Measurements from ENCODE around the gene RHOD.

The RHOD gene

GRCh38 chr11:67031791-67032561 is 24.7 kb upstream of the RHOD start:
- DNase-seq: peak in 2 of 10 donors; percentile 77 to 87
- intact Hi-C loops (cut with DNase I): no loop called here

GRCh38 chr11:67032830-67033551 is 23.7 kb upstream of the RHOD start:
- intact Hi-C loops (cut with DNase I): no loop called here
- DNase-seq: peak in 1 of 10 donors; percentile 29

GRCh38 chr11:67033661-67034166 is 22.9 kb upstream of the RHOD start:
- intact Hi-C loops (cut with DNase I): no loop called here
- peak in 9 of 10 donors; percentile 31 to 94 (median 63) for DNase-seq

- intact Hi-C loops (cut with DNase I): no loop called here
- DNase-seq: no peak
Measured at GRCh38 chr11:67034350-67034749, 22.3 kb upstream of the RHOD start.

GRCh38 chr11:67040147-67040546 is 16.5 kb upstream of the RHOD start:
- intact Hi-C loops (cut with DNase I): no loop called here
- no peak for DNase-seq

- DNase-seq: no peak
- intact Hi-C loops (cut with DNase I): no loop called here
Measured at GRCh38 chr11:67041602-67042001, 15.0 kb upstream of the RHOD start.

- intact Hi-C loops (cut with DNase I): no loop called here
- DNase-seq: no peak
Measured at GRCh38 chr11:67043572-67044349, 12.9 kb upstream of the RHOD start.

GRCh38 chr11:67044496-67044895 is 12.2 kb upstream of the RHOD start:
- intact Hi-C loops (cut with DNase I): no loop called here

GRCh38 chr11:67045314-67045713 is 11.3 kb upstream of the RHOD start:
- DNase-seq: peak in 8 of 10 donors; percentile 52 to 96 (median 79)
- intact Hi-C loops (cut with DNase I): no loop called here

More at GRCh38 chr11:67044496-67044895, 12.2 kb upstream of the RHOD start:
- no peak for DNase-seq

GRCh38 chr11:67048515-67049130 is 8.0 kb upstream of the RHOD start:
- no peak for DNase-seq
- intact Hi-C loops (cut with DNase I): no loop called here

- DNase-seq: no peak
- intact Hi-C loops (cut with DNase I): no loop called here
Measured at GRCh38 chr11:67050139-67050538, 6.5 kb upstream of the RHOD start.

- no peak for DNase-seq
- intact Hi-C loops (cut with DNase I): no loop called here
Measured at GRCh38 chr11:67051180-67051893, 5.3 kb upstream of the RHOD start.

GRCh38 chr11:67051945-67052488 is 4.6 kb upstream of the RHOD start:
- DNase-seq: no peak
- intact Hi-C loops (cut with DNase I): no loop called here

GRCh38 chr11:67052891-67053290 is 3.8 kb upstream of the RHOD start:
- intact Hi-C loops (cut with DNase I): no loop called here
- no peak for DNase-seq

- intact Hi-C loops (cut with DNase I): no loop called here
- peak; percentile 43 to 94 (median 66) for DNase-seq
Measured at GRCh38 chr11:67053896-67054329, 2.7 kb upstream of the RHOD start.

GRCh38 chr11:67054346-67054835 is 2.3 kb upstream of the RHOD start:
- intact Hi-C loops (cut with DNase I): no loop called here
- no peak for DNase-seq

GRCh38 chr11:67054836-67055523 is 1.7 kb upstream of the RHOD start:
- intact Hi-C loops (cut with DNase I): no loop called here
- DNase-seq: no peak

GRCh38 chr11:67055812-67056211 is 835 bp upstream of the RHOD start:
- DNase-seq: no peak
- intact Hi-C loops (cut with DNase I): no loop called here

GRCh38 chr11:67057205-67057672 is 592 bp downstream of the RHOD start:
- intact Hi-C loops (cut with DNase I): no loop called here
- DNase-seq: no peak

Measured in posterior cingulate gyrus (tissue), 11 donors.